ENCODE measurements around the gene SAP30L. TPM values are rescaled to one million over a fixed set of nuclear protein-coding genes. Genes with fewer than 3 reads are reported as not detected.

Gene SAP30L
- 28.9 and 33.3 TPM in 2 replicates for total RNA-seq (2014; rRNA removed; shearing (Covaris generic))

GRCh38 chr5:154445422-154446194 lies at the start of gene SAP30L:
Gene SAP30L (plus strand): TSS chr5:154445997. CDS start chr5:154446605, 608 bp downstream.

GRCh38 chr5:154478224-154478565 lies 32.4 kb downstream of the SAP30L start, which contains the start of gene HAND1:
Gene HAND1 (minus strand): TSS chr5:154478227. CDS start chr5:154478008, 219 bp downstream.

Other genes starting within 250 kb of the SAP30L start
- gene HAND1, start 32.2 kb downstream of the SAP30L start, total RNA-seq (2014; rRNA removed; shearing (Covaris generic)): not detected in 2 replicates

All from A375 (cell line).